DOHH2 (cell line): ENCODE measurements around the gene GPX5.
A peak's percentile ranks its signal among the peaks of the same experiment; 100 is the strongest.

ENCODE experiments used
- CTCF ChIP-seq: fragments of 200-600 bp; sonication (generic); IDR thresholded peaks from one replicate; pipeline ENCODE4 v1.5.1; 2014; ENCODE audit warnings: antibody characterized with exemption, mild to moderate bottlenecking, low read depth, low read length; ENCODE audit not compliant: poor library complexity, severe bottlenecking
- EZH2phosphoT487 ChIP-seq: fragments of 200-600 bp; sonication (generic); IDR thresholded peaks from 2 replicates; pipeline ENCODE4 v1.6.1; 2017; ENCODE audit warnings: borderline replicate concordance, mild to moderate bottlenecking, antibody characterized with exemption, low read length, moderate library complexity, mixed read lengths

GRCh38 chr6:28542440-28543296 is 17.0 kb downstream of the GPX5 start:
- TF ChIP-seq CTCF, result peak; percentile 91
- TF ChIP-seq EZH2phosphoT487, result no peak
